Measurements from ENCODE around the gene ENKD1.

The ENKD1 gene

DNA sequence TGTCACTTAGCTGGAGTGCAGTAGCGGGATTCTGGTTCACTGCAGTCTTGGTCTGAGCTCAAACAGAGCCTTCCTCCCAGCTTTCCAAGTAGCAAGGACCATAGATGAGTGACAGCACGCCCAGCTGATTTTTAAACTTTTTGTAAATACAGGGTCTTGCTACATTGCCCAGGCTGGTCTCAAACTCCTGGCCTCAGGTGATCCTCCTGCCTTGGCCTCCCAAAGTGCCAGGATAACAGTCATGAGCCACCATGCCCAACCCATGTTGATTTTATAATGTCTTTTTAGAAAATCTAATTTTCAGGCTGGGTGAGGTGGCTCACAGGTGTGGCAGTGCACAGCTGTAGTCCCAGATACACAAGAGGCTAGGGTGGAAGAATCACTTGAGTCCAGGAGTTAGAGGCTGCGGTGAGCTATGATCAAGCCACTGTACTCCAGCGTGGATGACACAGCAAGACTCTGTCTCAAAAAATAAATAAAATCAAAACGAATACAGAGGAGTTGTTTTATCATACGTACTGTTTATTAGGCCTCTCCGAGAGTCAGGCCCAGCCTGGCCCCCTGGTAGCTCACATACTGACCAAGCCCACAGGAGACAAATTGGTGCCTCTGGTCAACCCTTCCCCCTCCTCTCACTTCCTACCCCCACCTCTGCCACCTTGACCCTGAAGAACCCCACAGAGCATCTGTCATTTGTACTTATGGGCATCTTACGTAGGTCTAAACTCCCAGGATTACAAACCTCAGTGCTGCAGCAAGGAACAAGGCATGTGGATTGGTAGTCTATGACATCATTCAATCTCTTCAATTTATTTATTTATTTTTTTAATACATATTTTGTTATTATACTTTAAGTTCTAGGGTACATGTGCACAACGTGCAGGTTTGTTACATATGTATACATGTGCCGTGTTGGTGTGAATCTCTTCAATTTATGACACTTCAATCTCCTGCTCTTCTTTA lies 13.7 kb upstream of the ENKD1 start:
- DNase-seq (ENCODE audit: low read depth), result no peak
- H3K4me3 ChIP-seq (ENCODE audit: low read depth, low read length), result no peak overlapping the region
- TF ChIP-seq CTCF (conservative IDR thresholded peaks at IDR 0.05; ENCODE audit: low read depth, low read length), result no peak

- TF ChIP-seq CTCF (conservative IDR thresholded peaks at IDR 0.05; ENCODE audit: low read depth, low read length), result no peak
- H3K4me3 ChIP-seq (ENCODE audit: low read depth, low read length), result no peak overlapping the region
- no peak for DNase-seq (ENCODE audit: low read depth)
Measured at GRCh38 chr16:67678354-67679023, 11.9 kb upstream of the ENKD1 start.

DNA sequence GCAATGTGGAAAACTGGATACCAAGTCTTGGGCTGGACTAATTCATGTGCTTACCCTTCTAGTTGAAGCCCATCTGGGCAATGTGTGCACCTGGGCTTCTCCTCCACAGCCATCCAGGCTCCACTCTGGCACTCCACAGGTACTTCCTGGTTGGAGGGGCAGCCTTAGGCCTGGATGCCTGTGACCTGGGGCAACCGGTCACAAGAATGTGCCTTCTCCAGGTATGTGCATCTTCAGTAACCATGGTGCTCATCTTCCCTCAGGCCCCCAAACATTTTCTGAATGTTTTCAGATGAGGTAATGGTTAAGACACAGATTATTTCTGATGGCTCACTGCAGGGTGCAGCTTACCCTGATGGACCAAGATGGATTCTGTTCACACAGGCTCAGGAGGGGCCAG lies 11.2 kb upstream of the ENKD1 start:
- DNase-seq (ENCODE audit: low read depth), result no peak
- no peak for TF ChIP-seq CTCF (conservative IDR thresholded peaks at IDR 0.05; ENCODE audit: low read depth, low read length)
- no peak overlapping the region for H3K4me3 ChIP-seq (ENCODE audit: low read depth, low read length)

GRCh38 chr16:67676939-67677338 lies 10.4 kb upstream of the ENKD1 start:
- DNase-seq (ENCODE audit: low read depth), result no peak
- H3K4me3 ChIP-seq (ENCODE audit: low read depth, low read length), result no peak overlapping the region
- TF ChIP-seq CTCF (conservative IDR thresholded peaks at IDR 0.05; ENCODE audit: low read depth, low read length), result no peak

GRCh38 chr16:67676516-67676915 lies 10.0 kb upstream of the ENKD1 start:
- no peak overlapping the region for H3K4me3 ChIP-seq (ENCODE audit: low read depth, low read length)
- no peak for DNase-seq (ENCODE audit: low read depth)

GRCh38 chr16:67675999-67676398 lies 9.4 kb upstream of the ENKD1 start:
- TF ChIP-seq CTCF (conservative IDR thresholded peaks at IDR 0.05; ENCODE audit: low read depth, low read length), result no peak
- no peak for DNase-seq (ENCODE audit: low read depth)
- no peak overlapping the region for H3K4me3 ChIP-seq (ENCODE audit: low read depth, low read length)

More at GRCh38 chr16:67676516-67676915, 10.0 kb upstream of the ENKD1 start:
- TF ChIP-seq CTCF (conservative IDR thresholded peaks at IDR 0.05; ENCODE audit: low read depth, low read length), result no peak
